ENCODE measurements around the gene PTCH2.

DNA sequence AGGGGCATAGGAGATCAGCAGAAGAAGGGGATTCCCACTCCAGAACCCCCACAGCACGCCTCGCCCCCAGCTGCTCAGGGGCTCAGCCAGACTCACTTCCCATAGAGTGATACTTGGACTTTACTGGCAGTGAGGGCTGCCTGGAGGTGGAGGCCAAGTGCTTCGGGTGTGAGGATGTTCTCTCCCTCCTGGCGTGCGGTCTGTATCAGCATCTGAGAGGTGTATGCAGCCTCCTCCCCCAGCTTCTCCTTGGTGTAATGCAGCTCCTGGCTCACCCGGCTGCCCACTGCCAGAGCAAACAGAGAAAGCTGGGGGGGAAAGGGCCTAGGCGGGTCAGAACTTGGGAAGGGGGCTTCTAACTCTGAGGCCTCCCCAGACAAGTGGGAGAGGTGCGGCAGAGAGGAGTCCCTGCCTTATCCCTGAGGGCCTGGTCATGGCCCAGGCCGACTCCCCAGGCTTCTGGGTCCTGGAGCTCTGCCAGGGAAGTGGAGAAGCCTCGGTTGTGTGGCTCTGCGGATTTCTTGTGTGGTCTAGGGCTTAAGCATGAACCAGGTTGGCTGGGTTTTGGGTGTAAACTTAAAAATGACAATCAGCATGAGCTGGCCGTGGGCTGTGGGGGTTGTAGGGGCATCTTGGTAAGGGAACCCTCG lies 10.9 kb downstream of the PTCH2 start:
- TF ChIP-seq, protein P1, sequence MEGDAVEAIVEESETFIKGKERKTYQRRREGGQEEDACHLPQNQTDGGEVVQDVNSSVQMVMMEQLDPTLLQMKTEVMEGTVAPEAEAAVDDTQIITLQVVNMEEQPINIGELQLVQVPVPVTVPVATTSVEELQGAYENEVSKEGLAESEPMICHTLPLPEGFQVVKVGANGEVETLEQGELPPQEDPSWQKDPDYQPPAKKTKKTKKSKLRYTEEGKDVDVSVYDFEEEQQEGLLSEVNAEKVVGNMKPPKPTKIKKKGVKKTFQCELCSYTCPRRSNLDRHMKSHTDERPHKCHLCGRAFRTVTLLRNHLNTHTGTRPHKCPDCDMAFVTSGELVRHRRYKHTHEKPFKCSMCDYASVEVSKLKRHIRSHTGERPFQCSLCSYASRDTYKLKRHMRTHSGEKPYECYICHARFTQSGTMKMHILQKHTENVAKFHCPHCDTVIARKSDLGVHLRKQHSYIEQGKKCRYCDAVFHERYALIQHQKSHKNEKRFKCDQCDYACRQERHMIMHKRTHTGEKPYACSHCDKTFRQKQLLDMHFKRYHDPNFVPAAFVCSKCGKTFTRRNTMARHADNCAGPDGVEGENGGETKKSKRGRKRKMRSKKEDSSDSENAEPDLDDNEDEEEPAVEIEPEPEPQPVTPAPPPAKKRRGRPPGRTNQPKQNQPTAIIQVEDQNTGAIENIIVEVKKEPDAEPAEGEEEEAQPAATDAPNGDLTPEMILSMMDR (conservative IDR thresholded peaks at IDR 0.05; ENCODE audit: low read depth, low read length) = no peak
- no peak for TF ChIP-seq EZH2 (IDR thresholded peaks at IDR 0.05; ENCODE audit: low read length, unreplicated experiment)
